GM12875 (cell line): Measurements from ENCODE around the gene TMEM26.

Experiments
- H3K4me3 ChIP-seq: one replicate; pipeline ENCODE4 v1.5.1; 2011; ENCODE audit warnings: low read depth, low read length, control low read depth
- TF ChIP-seq, protein P1 (sequence below): IDR thresholded peaks from 2 replicates; pipeline ENCODE4 v1.5.1; 2011; ENCODE audit warnings: low read depth, mild to moderate bottlenecking, control low read depth, inconsistent platforms, low read length, moderate library complexity, borderline replicate concordance; ENCODE audit not compliant: insufficient read depth

The TMEM26 gene

DNA sequence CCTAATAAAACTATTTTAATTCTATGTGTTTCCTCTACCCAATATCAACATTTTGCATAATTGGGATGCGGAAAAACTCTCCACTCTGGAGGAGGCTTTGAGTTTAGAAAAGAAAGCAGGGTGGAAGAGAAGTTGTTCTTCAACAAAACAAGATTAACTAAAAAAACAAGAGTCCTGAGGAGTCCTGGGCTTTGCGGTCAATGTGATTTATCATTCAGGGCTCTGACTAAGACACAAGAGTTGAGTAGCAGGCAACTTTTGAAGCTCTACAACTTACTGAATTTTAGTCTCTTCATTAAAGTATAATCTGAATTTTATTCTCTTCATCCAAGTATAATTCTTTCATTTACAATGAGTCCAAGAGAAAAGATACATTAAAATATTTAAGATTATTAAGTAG lies 18.3 kb upstream of the TMEM26 start:
- no peak overlapping the region for H3K4me3 ChIP-seq
- TF ChIP-seq, protein P1, sequence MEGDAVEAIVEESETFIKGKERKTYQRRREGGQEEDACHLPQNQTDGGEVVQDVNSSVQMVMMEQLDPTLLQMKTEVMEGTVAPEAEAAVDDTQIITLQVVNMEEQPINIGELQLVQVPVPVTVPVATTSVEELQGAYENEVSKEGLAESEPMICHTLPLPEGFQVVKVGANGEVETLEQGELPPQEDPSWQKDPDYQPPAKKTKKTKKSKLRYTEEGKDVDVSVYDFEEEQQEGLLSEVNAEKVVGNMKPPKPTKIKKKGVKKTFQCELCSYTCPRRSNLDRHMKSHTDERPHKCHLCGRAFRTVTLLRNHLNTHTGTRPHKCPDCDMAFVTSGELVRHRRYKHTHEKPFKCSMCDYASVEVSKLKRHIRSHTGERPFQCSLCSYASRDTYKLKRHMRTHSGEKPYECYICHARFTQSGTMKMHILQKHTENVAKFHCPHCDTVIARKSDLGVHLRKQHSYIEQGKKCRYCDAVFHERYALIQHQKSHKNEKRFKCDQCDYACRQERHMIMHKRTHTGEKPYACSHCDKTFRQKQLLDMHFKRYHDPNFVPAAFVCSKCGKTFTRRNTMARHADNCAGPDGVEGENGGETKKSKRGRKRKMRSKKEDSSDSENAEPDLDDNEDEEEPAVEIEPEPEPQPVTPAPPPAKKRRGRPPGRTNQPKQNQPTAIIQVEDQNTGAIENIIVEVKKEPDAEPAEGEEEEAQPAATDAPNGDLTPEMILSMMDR: no peak

DNA sequence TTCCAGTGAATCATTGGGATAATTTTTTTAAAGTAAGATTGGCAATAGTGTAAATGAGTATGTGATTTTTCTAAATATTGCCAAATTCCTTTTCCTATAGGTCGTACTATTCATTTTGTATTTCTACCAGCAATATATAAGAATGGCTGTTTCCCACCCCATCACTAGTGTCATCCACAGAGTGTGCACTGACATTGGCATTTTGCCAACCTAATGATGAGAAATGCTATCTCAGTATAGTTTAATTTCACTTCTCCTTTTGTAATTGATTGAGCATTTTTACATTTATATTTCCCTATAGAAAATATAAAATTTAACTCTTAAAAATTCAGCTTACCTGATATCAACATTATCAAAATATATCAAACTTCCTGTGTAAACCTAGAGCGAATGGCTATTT lies 17.6 kb upstream of the TMEM26 start:
- H3K4me3 ChIP-seq: no peak overlapping the region
- TF ChIP-seq, protein P1: no peak

DNA sequence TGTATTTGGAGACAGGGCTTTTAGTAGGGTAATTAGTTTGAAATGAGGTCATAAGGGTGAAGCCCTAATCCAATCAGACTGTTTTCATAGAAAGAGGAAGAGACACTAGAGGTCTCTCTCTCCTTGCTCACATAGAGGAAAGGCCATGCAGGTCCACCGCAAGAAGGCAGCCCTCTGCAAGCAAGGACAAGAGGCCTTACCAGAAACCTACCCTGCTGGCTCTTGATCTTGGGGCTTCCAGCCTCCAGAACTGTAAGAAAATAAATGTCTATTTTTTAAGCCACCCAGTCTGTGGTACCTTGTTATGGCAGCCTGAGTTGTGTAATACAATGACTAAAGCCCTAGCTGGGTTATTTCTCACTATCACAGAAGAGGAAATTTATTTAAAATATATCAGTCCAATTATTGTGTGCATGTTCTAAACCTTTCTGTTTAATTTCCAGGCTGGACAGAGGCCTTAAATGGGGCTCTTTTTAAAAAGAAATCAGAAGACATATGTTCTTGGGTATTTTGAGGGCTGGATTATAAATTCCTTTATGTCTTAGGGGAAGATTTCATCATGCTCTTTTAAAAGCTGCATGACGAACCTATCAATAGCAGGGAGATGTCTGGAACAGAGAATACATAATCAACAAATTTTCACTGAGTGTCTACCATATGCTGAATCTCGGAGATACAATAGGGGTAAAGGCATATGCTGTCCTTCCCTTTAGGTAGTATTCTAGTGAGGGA lies 12.9 kb upstream of the TMEM26 start:
- TF ChIP-seq, protein P1: no peak
- H3K4me3 ChIP-seq: no peak overlapping the region

DNA sequence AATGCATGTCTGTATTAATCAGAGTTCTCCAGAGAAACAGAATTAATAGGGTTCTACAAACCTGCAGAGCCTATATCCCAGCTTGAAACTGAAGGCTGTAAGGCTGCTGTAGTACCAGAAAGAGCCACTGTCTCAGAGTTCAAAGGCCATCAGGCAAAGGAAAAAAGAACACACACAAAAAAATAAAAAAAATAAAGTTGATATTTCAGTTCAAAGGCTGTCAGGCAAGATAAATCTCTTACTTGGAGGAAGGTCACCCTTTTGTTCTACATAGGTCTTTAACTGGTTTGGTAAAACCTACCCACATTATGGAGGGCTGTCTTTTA lies 12.0 kb upstream of the TMEM26 start:
- TF ChIP-seq, protein P1: no peak
- no peak overlapping the region for H3K4me3 ChIP-seq

DNA sequence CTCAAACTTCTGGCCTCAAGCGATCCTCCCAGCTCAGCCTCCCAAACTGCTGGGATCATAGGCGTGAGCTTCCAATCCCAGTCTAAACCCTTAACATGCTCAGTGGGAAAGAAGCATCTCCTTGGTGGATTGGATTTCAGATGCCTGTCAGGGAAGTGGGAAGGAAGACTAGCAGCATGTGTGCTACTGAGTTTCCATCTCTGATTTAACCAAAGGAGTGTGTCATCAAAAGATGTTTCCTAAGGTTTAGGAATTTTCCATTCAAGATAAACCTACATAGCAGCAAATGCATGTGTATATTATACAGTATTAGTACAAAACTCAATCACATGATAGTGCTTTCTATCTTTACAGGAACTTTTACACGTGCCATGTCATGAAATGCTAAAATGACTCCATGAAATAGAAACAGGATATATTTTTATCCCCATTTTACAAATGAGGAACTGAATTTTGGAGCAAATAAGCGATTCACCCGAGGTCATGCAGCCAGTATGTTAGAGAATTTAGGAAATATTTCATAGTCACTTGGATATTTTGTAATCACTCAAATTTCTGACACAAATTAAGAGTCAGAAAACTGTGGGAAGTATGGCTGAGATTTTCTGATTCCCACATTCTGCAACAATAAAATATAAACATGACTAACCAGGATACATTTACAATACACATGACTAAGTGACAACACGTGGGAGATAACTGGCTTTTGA lies 11.4 kb upstream of the TMEM26 start:
- H3K4me3 ChIP-seq: no peak overlapping the region
- TF ChIP-seq, protein P1: no peak

DNA sequence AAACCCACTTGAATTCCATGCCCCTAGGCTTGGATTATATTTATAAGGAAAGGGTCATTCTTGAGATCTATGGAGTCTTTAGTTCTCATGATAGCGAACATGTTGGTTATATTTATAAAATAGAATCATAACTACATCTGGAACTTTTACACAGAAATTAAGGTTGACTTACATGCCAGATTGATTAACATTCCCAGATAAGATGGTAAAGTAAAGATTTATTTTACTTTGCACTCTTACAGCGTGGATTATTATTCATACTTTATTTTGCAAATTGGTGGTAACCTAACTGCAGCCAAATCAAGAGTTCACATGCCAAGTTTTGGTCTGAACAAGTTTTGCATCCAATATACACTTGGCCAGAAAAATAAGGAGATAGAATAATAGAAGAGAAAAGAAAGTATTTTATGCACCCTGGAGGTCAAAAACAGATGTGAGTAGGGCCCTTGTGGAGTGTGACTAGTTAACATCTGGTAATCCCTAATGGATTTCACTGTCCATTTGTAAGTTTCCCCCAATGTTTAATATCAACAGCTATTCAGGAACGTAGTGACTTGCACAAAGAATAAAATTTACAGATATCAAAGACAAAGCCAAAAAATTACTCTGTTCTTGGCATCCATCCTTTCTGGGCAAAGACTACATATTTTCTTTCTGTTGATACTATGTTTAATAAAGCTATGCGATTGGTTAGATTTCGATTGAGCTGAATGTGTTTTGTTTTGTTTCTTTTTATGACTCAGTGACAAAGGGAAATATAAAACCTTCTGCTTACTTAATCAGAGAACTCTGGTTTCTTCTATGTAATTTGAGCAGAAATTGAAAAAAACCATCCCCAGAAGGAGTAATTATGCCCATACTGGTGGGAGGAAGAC lies 10.1 kb upstream of the TMEM26 start:
- TF ChIP-seq, protein P1: no peak
- H3K4me3 ChIP-seq: no peak overlapping the region
